Measurements from ENCODE around the gene TMED9.

- no peak; the same call in 1 of the 2 replicates for TF ChIP-seq CTCF (conservative IDR thresholded peaks at IDR 0.05)
- no peak for TF ChIP-seq EZH2 (IDR thresholded peaks at IDR 0.05; ENCODE audit: low read depth)
Observed at GRCh38 chr5:177576169-177576568, 15.8 kb upstream of the TMED9 start.
